SKM-1 treated with dmso at 0.1 percent for 144 hours (cell line): ENCODE measurements around the gene ZBTB7B.

Source experiments
- DNase-seq: peaks from one replicate; lab custom pipeline; 2025; ENCODE audit not compliant: unreplicated experiment; lab: John Stamatoyannopoulos, UW

Gene ZBTB7B

GRCh38 chr1:155052439-155053395, 50.1 kb downstream of the ZBTB7B start:
- DNase-seq, result peak; percentile 34

GRCh38 chr1:155053531-155054105, 51.0 kb downstream of the ZBTB7B start:
- DNase-seq, result no peak

DNA sequence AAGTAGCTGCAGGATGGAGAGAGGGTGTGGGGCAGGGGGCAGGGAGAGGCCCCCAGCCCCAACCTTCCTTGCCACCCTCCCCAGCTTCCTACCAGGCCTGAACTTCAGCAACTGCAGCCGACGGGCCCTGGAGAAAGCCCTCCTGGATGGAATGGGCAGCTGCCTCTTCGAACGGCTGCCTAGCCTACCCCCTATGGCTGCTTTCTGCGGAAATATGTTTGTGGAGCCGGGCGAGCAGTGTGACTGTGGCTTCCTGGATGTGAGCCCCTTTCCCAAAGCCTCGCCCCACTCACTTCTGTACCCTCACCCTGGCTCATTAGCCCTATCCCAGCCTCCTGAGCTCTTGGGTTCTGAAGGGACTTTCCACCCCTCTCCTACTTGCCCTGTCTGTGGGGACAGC, 54.5 kb downstream of the ZBTB7B start:
- DNase-seq, result no peak

- DNase-seq, result no peak
Measured at GRCh38 chr1:155057788-155058211, 55.2 kb downstream of the ZBTB7B start.

GRCh38 chr1:155060736-155061135, 58.1 kb downstream of the ZBTB7B start:
- no peak for DNase-seq

- DNase-seq, result peak; percentile 86
Measured at GRCh38 chr1:155061381-155062150, 59.0 kb downstream of the ZBTB7B start.

DNA sequence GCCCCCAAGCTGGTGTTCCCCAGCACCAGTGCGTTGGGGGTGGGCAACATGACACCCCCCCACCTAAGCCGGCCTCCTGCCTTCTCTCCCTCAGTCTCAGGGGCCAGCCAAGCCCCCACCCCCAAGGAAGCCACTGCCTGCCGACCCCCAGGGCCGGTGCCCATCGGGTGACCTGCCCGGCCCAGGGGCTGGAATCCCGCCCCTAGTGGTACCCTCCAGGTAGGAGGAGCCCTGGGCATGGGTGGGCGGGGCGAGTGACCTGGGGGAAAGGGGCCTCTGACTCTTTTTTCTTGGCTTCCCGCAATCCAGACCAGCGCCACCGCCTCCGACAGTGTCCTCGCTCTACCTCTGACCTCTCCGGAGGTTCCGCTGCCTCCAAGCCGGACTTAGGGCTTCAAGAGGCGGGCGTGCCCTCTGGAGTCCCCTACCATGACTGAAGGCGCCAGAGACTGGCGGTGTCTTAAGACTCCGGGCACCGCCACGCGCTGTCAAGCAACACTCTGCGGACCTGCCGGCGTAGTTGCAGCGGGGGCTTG, 59.6 kb downstream of the ZBTB7B start:
- no peak for DNase-seq

- DNase-seq, result no peak
Measured at GRCh38 chr1:155062702-155063411, 60.3 kb downstream of the ZBTB7B start.

DNA sequence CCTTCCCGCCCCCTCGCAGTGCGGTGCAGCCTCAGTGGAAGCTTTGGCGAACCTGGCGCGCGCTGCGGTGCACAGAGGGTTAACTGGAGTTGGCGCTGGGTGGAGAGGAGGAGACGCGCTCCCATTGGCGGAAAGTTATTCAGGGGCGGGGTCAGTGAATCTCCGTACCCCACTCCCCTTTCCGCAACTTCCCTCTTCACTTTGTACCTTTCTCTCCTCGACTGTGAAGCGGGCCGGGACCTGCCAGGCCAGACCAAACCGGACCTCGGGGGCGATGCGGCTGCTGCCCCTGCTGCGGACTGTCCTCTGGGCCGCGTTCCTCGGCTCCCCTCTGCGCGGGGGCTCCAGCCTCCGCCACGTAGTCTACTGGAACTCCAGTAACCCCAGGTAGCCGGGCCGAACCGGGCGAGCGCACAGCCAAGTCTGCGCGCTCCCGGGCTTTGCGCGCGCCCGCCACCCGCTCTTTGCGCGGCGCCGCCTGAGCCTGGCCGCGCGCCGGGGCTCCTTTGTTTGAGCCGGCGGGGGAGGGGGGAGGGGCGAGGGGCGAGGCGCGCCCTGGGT, 61.0 kb downstream of the ZBTB7B start, which contains the start of gene EFNA4:
EFNA4 (plus strand) TSS at position 191 of the 561 bp plus-strand sequence; CDS start at position 275, 84 bp downstream.
- DNase-seq, result peak; percentile 99

DNA sequence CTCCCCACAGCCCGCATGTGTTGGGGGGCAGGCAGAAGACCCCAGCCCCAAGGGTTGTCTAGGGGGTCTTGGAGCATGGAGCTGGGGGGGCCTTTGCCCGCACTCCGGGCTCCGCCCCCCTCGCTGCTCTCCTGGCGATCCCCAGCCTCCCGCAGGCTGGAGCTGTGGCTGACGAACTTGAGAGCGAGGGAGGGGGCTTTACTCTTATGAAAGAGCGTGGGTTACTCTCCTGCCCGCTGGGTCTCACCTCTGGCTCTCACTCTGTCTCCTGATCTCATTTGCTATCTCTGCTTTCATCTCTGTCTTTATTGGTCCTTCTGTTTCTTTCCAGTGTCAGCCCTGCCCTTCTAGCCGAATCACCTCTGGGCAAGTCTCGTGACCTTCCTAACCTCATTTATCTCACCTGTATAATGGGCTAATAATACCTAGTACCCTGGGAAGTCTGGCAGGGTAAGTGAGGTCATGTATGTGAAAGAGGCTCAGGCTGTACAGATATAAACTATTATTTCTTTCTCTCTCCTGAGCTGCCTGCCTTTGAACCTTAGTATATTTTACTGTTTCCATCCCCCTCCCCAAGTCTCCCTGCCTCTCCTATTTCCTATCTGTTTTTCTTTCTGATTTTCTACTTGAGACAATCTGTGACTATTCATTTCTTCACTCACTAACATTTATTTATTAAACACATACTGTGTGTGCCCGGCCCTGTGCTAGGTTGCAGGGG, 61.7 kb downstream of the ZBTB7B start:
- no peak for DNase-seq

GRCh38 chr1:155064832-155065429, 62.3 kb downstream of the ZBTB7B start:
- DNase-seq, result no peak

DNA sequence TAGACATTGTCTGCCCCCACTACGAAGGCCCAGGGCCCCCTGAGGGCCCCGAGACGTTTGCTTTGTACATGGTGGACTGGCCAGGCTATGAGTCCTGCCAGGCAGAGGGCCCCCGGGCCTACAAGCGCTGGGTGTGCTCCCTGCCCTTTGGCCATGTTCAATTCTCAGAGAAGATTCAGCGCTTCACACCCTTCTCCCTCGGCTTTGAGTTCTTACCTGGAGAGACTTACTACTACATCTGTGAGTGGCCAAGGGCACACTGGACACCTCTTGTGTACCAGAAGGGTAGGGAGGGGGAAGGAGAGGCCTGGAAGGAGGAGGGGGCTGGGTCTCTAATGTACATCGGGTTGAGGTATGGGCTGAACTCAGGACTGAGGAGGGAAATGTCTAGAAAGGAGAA, 64.2 kb downstream of the ZBTB7B start:
- DNase-seq, result no peak
